Embryonic facial prominence (tissue), 1 donor: ENCODE measurements around the gene ATP9A.
A peak's percentile ranks its signal among the peaks of the same experiment; 100 is the strongest.
"Not testable (repeated sequence)": the region's sequence is repeated elsewhere in the genome, so short reads cannot be mapped to it uniquely, and the experiment has no call there.

Experiments
- DNase-seq: peaks from one replicate; pipeline ENCODE4 v3.0.0-alpha.2; 2016; ENCODE audit errors: extremely low spot score

ATP9A gene

GRCh38 chr20:51656726-51657260 is 111.4 kb downstream of the ATP9A start:
- no peak for DNase-seq

DNA sequence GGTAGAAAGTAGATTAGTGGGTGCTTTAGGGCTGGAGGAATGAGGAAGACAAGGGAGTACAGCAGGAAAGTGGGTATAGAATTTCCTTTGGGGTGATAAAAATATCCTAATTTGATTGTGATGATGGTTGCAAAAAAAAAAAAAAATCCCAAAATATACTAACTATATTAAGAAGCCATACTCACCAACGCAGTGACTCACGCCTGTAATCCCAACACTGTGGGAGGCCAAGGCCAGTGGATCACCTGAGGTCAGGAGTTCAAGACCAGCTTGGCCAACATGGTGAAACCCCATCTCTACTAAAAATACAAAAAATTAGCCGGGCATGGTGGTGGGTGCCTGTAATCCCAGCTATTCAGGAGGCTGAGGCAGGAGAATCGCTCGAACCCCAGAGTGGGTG is 112.1 kb downstream of the ATP9A start:
- not testable (repeated sequence) for DNase-seq

GRCh38 chr20:51654495-51654894 is 113.7 kb downstream of the ATP9A start:
- no peak for DNase-seq

DNA sequence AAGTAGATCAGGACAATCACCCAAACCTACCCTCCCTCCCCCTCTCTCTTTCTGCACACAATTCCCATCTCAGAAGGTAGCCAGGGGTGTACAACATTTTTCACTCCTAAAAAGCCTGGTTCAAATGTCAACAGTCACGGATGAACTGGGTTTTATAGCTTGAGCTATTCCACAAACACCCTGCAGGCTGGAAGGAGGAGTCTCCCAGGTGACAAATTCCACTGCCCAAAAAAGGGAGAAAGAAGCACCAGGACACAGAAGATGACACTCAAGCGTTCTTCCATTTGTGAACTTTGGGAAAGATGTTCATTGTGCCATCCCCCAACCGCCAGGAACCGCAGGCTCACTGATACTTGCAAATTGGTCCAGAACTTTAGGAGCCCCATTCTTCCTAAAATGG is 114.1 kb downstream of the ATP9A start:
- no peak for DNase-seq

- no peak for DNase-seq
Observed at GRCh38 chr20:51653226-51653625, 115.0 kb downstream of the ATP9A start.

GRCh38 chr20:51651921-51652549 is 116.2 kb downstream of the ATP9A start:
- no peak for DNase-seq

DNA sequence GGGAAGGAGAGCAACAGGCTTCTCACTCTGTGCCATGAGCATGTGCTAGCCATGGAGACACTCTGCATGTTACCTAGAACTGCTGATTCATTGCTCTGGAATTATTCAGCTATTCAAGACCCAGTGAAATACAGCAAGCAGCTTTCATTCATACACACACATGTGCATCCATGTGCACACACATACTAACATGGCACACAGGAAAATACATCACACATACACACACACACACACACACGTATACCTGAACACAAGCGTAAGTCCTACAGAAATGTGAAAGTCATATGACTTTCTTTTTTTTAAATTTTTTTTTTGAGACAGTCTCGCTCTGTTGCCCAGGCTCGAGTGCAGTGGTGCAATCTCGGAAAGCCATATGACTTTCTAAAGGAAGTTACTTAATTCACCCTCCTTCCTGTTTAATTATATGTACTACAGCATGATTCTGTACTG is 117.5 kb downstream of the ATP9A start:
- DNase-seq, result no peak

GRCh38 chr20:51648571-51648947 is 119.6 kb downstream of the ATP9A start:
- no peak for DNase-seq

DNA sequence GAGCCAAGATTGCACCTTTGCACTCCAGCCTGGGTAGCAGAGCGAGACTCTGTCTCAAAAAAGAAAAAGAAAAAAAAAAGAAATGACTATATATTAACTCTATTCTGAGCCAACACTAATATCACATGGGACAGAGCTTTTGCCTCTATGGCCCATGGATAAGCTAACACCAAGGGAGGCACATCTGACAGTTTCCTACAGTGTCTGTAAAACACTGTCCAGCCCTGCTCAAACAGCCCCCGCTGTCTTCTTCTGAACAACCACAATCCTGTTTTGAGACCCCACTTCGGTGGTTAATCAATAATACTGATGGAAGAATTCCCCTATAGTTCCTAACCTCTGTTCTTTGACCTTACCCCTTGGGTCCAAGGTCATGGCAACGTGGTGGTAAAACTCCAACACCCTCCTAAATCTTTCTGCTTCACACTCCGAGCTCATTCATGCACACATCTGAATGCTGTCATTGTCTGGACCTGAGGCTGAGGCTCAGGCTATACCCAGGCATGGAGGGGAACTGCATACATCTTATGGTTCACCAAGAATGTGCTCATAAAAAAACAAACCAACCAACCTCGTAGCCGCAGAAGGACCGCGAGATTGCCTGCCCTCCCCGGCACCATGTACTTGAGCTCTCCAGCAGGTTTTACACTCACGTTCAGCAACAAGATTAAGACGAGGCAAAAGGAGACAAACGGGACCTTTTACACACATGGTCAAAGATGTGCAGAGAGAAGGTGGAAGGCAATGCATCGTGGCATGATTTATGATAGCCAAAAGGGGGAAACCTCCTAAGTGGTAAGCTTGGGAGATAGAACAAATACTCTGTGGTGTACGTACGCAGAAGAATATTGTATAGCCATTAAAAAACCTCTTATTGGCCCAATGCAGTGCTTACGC is 120.3 kb downstream of the ATP9A start:
- DNase-seq, result no peak

- not testable (repeated sequence) for DNase-seq
Observed at GRCh38 chr20:51643810-51644209, 124.4 kb downstream of the ATP9A start.

- DNase-seq, result no peak
Observed at GRCh38 chr20:51643390-51643789, 124.8 kb downstream of the ATP9A start.

- DNase-seq, result no peak
Observed at GRCh38 chr20:51641866-51642265, 126.3 kb downstream of the ATP9A start.

- no peak for DNase-seq
Observed at GRCh38 chr20:51640743-51641142, 127.4 kb downstream of the ATP9A start.

DNA sequence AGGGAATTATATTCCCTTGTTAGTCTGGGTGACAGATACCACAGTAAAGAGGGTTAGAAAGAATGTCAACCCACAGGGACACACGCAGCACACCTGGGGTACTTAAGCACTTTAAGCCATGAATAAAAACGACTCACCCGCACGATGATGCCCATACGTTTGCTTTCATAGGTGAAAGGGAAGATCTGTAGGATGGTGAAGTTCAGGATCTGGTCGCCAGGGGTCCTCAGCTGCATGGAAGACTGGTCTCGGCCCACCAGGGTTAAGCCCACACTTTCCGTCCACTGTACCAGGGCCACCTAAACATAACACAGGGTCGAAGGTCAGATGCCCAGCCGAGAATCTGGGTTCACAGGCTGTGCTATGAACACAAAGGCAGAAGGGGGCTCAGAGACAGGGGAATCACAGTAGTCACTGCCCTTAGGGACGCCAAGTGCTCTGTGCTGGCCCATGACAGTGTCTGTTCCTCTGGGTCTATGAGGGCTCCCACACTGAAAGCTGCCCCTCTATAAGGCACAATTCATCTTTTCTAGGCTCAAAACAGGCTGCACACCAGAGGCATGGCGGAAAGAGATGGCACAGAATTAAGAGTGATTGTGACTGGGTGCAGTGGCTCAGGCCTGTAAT is 128.9 kb downstream of the ATP9A start:
- DNase-seq, result peak; percentile 47

DNA sequence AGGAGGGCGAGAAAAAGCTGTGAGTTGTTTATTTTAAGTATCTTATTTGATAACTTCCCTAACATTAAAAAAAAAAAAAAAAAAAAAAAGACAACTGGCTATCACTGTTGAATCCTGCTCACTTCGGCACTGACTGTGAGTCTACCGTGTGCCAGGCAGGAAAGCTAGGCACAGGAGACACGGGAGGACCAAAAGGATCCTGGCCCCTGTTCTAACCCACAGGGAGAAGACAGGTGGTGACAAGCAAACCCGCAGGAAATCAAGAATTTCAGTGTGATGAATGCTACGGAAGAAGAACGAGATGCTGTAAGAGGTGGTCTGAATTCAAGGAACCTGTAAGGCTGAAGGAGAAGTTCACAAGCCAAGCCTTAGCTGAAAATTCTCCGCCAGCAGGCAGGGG is 130.9 kb downstream of the ATP9A start:
- DNase-seq, result no peak

DNA sequence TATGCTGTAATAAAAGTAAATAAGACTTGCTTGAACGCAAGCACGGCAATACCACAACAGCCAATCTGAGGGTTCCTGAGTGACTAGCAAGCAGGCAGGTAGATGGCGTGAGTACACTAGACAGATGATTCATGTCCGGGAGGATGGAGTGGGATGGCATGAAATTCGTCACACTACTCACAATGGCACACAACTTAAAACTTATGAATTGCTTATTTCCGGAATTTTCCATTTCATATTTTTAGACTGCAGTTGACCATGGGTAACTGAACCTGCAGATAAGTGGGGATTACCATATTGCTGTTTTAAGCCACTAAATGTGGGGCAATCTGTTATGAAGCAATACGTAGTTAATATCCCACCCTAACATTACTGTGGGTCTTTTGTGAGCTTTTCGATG is 132.1 kb downstream of the ATP9A start:
- DNase-seq, result no peak

DNA sequence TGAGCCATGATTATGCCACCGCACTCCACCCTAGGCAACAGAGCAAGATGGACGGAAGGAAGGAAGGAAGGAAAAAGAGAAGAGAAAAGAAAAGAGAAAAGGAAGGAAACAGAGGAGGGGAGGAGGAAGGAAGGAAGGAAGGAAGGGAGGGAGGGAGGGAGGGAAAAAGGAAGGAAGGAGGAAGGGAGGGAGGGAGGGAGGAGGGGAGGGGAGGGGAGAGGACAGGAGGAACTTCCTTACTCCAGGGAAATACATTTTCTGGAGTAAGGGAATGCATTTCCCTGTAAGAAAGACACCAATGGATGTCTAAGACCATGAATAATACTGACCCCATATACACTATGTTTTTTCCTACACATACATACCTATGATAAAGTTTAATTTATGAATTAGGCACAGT is 132.5 kb downstream of the ATP9A start:
- DNase-seq, result no peak

DNA sequence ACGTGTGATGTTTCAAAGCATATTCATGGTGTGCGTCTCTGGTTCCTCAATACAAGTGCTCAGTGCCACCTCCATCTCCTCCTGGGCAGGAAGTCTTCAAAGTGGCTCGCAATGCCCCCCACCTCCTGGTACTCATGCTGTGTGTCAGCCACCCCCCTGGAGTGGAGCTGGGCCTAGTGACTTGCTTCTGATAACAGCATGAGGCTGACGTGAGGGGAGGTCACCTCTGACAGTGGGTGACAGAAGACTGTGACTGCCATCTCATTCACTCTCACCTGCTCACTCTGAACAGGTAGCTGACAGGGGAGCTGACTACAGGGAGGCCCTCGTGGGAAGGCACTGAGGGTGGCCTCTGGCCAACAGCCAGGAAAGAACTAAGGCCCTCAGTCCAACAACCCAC is 133.3 kb downstream of the ATP9A start:
- DNase-seq, result no peak

DNA sequence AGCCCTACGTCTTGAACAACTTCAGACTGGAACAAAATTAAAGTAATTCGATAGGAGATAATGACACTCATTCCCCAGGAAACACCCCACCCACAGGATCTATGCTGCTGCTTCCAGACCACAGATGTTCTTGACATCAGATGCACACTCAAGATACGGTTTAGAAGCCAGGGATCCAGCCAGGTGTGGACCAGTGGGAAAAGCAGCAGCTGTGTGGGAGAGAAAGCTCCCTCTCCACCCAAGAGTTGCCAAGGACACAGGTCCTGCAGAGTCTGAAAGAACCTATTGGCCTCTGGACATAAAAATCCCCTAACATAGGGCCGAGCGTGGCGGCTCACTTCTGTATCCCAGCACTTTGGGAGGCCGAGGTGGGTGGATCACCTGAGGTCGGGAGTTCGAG is 133.9 kb downstream of the ATP9A start:
- DNase-seq, result no peak

DNA sequence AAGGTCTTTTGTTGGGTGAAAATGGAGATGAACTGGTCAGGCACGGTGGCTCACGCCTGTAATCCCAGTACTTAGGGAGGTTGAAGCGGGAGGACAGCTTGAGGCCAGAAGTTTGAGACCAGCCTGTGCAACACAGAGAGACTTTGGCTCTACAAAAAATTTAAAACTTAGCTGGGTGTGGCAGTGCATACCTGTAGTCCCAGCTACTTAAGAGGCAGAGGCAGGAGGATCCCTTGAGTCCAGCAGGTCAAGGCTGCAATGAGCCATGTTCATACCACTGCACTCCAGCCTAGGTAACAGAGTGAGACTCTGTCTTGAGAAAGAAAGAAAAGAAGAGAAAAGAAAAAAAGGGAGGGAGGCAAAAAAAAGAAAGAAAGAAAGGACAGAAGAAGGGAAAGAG is 134.8 kb downstream of the ATP9A start:
- no peak for DNase-seq

GRCh38 chr20:51631953-51632352 is 136.2 kb downstream of the ATP9A start:
- DNase-seq, result no peak
